ENCODE results near the gene TSSC4. TPM values are rescaled to one million over a fixed set of nuclear protein-coding genes. Genes with fewer than 3 reads are reported as not detected.

Gene TSSC4
- total RNA-seq, 1 experiment from 2014 or later = 35.6 TPM

DNA sequence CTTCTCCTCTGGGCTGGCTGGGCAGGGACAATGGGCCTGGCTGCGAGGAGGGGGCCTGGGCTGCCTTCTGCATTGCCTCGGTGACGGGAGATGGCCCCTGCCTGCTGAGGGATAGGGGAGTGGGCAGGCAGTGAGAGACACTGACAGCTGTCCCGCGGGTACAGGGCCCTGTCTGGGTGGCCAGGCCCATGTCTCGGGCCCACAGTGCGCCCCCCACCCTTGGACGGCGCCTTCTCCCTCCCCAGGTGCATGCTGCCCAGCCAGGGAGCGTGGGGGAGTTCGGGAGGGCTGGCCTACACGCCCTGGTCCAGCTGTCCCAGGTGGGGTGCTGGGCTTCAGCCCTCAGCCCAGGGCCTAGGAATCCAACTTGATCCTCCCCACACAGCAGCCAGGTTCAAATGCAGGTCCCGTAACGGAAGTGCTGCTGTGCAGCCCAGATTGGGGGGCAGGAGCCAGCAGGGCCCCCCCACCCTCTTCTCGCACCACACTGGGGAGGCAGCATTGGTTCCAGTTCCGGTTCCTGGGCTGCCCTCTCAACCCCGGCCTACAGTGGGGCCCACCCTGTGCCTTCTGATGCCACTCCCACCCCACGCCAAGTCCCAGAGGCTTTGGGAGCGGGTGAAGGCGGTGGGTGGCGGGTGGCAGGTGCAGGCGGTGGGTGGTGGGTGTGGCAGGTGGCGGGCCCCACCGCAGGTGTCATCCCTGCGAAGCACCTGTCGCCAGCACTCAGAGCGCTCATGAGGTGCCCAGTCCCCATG, 7.3 kb upstream of the TSSC4 start:
- peaks cover 12% of the 10 kb centered on the region for H4K20me1 ChIP-seq (ENCODE audit: insufficient read depth)

DNA sequence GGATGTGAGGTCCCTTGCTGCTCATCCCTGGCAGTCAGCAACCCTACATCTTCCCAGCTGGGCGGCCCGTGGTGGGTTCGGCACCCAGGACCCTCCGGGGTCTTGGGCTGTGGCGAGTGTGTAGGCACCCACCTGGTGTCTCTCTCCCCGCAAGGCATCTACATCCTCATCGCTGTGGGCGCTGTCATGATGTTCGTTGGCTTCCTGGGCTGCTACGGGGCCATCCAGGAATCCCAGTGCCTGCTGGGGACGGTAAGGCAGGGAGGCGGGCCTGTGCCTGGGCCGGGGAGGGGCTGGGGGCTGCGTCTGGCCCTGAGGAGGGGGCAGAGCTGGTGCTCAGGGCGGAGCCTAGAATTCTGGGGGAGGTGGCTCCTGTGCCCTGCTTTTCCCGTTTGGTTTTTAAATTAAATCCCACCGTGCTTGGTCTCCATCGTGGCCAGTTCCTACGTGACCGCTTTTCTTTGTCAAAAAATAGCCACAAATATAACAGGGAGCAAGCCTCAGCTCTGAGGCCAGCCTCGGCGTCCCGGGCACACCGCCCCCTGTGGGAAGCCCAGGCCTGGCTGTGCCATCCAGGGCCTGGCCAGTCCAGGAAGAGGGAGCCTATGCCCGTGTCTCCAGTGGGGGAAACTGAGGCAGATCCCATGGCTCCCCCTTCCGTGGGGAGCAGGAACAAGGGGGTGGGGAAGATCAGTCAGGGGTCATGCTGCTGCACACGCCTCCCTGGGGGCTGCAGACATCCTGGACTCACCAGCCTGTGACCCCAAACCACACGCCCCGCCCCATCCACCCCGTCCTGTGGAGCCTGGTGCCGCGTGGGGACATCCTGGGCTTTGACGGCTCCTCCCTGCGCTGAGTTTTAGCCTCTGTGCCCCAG, 6.4 kb upstream of the TSSC4 start:
- no peaks in the 10 kb centered on the region for H3K79me2 ChIP-seq (ENCODE audit: low read depth)
- H3K27ac ChIP-seq = no peak overlapping the region
- POLR2A ChIA-PET (ENCODE audit: unreplicated experiment) = no interaction called here
- H3K9me3 ChIP-seq (ENCODE audit: insufficient read depth, low read depth) = no peaks in the 10 kb centered on the region
- BruUV-seq (replicated peaks) = no TSS peak
- DNase-seq = no peak
- no peak overlapping the region for H2AFZ ChIP-seq
- TF ChIP-seq CTCF (conservative IDR thresholded peaks at IDR 0.05) (no peak), EZH2 (IDR thresholded peaks at IDR 0.05; ENCODE audit: low read depth) (no peak)
- 0 out of 2 replicates have a peak, but pooled peaks cover 7% of the 10 kb centered on the region for H3K4me1 ChIP-seq (replicated peaks; ENCODE audit: insufficient read depth)
- H3K27me3 ChIP-seq (ENCODE audit: insufficient read depth, low read depth) = no peaks in the 10 kb centered on the region
- peaks cover 10% of the 10 kb centered on the region for H4K20me1 ChIP-seq (ENCODE audit: insufficient read depth)
- H3K9me2 ChIP-seq (ENCODE audit: insufficient read depth) = no peaks in the 10 kb centered on the region
- H3K36me3 ChIP-seq (ENCODE audit: low read depth) = no peaks in the 10 kb centered on the region
- peaks cover 3% of the 10 kb centered on the region; the same call in 1 of the 2 replicates for H3F3A ChIP-seq (ENCODE audit: insufficient read depth, low read depth)
- no peak overlapping the region for H3K4me2 ChIP-seq
- intact Hi-C loops (cut with micrococcal nuclease; ENCODE audit: unreplicated experiment) = no loop called here
- no peak overlapping the region for H3K4me3 ChIP-seq
- CTCF ChIA-PET = no interaction called here

More for the DNA sequence above, 7.3 kb upstream of the TSSC4 start:
- Histone ChIP-seq H3K9me3 (ENCODE audit: insufficient read depth, low read depth) (no peaks in the 10 kb centered on the region), H3K27ac (no peak overlapping the region), H3K79me2 (ENCODE audit: low read depth) (peaks cover 4% of the 10 kb centered on the region; the same call in 1 of the 2 replicates), H3K4me2 (no peak overlapping the region), H3K36me3 (ENCODE audit: low read depth) (no peaks in the 10 kb centered on the region), H3K4me1 (replicated peaks; ENCODE audit: insufficient read depth) (0 out of 2 replicates have a peak, but pooled peaks cover 7% of the 10 kb centered on the region), H3K9me2 (ENCODE audit: insufficient read depth) (no peaks in the 10 kb centered on the region), H3F3A (ENCODE audit: insufficient read depth, low read depth) (no peaks in the 10 kb centered on the region), H3K4me3 (no peak overlapping the region), H3K27me3 (ENCODE audit: insufficient read depth, low read depth) (no peaks in the 10 kb centered on the region), H2AFZ (no peak overlapping the region)
- CTCF ChIA-PET = no interaction called here
- POLR2A ChIA-PET (ENCODE audit: unreplicated experiment) = no interaction called here
- BruUV-seq (replicated peaks) = no TSS peak
- no peak for TF ChIP-seq CTCF (conservative IDR thresholded peaks at IDR 0.05)
- TF ChIP-seq EZH2 (IDR thresholded peaks at IDR 0.05; ENCODE audit: low read depth) = no peak
- intact Hi-C loops (cut with micrococcal nuclease; ENCODE audit: unreplicated experiment) = no loop called here
- DNase-seq = no peak

DNA sequence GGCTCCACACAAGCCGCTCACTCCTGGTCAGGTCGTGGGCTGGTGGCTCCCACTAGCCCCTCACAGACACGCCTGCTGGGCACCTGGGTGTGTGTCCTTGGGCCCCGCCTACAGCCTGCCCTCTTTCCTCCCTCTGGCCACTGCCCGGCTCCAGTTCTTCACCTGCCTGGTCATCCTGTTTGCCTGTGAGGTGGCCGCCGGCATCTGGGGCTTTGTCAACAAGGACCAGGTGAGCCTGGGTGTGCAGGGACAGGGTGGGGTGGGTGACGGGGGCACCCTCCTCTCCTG, 5.8 kb upstream of the TSSC4 start:
- Histone ChIP-seq H3K9me3 (ENCODE audit: insufficient read depth, low read depth) (no peaks in the 10 kb centered on the region), H3K4me2 (no peak overlapping the region), H3K4me3 (no peak overlapping the region), H3K27me3 (ENCODE audit: insufficient read depth, low read depth) (no peaks in the 10 kb centered on the region), H4K20me1 (ENCODE audit: insufficient read depth) (peaks cover 10% of the 10 kb centered on the region), H3K4me1 (replicated peaks; ENCODE audit: insufficient read depth) (0 out of 2 replicates have a peak, but pooled peaks cover 7% of the 10 kb centered on the region), H3K79me2 (ENCODE audit: low read depth) (no peaks in the 10 kb centered on the region), H3K36me3 (ENCODE audit: low read depth) (no peaks in the 10 kb centered on the region), H3F3A (ENCODE audit: insufficient read depth, low read depth) (peaks cover 9% of the 10 kb centered on the region; the same call in 1 of the 2 replicates), H3K9me2 (ENCODE audit: insufficient read depth) (no peaks in the 10 kb centered on the region), H2AFZ (no peak overlapping the region), H3K27ac (no peak overlapping the region)
- intact Hi-C loops (cut with micrococcal nuclease; ENCODE audit: unreplicated experiment) = no loop called here
- no TSS peak for BruUV-seq (replicated peaks)
- TF ChIP-seq EZH2 (IDR thresholded peaks at IDR 0.05; ENCODE audit: low read depth) (no peak), CTCF (conservative IDR thresholded peaks at IDR 0.05) (no peak)
- CTCF ChIA-PET = no interaction called here
- POLR2A ChIA-PET (ENCODE audit: unreplicated experiment) = no interaction called here
- DNase-seq = no peak

All from PC-9 (cell line).